SU-DHL-6 (cell line): ENCODE results near the gene NPAS1.
"Not testable (repeated sequence)": the region's sequence is repeated elsewhere in the genome, so short reads cannot be mapped to it uniquely, and the experiment has no call there.

Experiments
- EZH2phosphoT487 ChIP-seq: fragments of 200-600 bp; sonication (generic), shearing (Covaris generic); conservative IDR thresholded peaks from 2 replicates; pipeline ENCODE4 v1.6.1; 2018; ENCODE audit warnings: mild to moderate bottlenecking, antibody characterized with exemption, low read length, moderate library complexity, mixed read lengths
- TF ChIP-seq, protein P1 (sequence below): fragments of 200-600 bp; sonication (generic); IDR thresholded peaks from one replicate; pipeline ENCODE4 v1.5.1; 2017; ENCODE audit warnings: antibody characterized with exemption, mild to moderate bottlenecking, low read length, moderate library complexity; ENCODE audit not compliant: insufficient read depth, poor library complexity, severe bottlenecking

DNA sequence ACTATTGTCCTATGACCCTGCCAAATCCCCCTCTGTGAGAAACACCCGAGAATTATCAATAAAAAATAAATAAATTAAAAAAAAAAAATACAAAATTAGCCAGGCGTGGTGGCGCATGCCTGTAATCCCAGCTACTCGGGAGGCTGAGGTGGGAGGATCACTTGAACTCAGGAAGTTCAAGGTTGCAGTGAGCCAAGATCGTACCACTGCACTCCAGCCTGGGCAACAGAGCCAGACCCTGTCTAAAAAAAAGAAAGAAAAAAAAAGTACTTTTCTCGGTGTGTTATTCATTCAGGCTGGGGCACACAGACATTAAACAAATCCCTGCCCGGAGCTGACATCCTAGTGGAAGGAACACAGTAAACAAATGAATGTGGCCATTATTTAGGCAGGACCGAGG is 9.1 kb upstream of the NPAS1 start:
- TF ChIP-seq, protein P1, sequence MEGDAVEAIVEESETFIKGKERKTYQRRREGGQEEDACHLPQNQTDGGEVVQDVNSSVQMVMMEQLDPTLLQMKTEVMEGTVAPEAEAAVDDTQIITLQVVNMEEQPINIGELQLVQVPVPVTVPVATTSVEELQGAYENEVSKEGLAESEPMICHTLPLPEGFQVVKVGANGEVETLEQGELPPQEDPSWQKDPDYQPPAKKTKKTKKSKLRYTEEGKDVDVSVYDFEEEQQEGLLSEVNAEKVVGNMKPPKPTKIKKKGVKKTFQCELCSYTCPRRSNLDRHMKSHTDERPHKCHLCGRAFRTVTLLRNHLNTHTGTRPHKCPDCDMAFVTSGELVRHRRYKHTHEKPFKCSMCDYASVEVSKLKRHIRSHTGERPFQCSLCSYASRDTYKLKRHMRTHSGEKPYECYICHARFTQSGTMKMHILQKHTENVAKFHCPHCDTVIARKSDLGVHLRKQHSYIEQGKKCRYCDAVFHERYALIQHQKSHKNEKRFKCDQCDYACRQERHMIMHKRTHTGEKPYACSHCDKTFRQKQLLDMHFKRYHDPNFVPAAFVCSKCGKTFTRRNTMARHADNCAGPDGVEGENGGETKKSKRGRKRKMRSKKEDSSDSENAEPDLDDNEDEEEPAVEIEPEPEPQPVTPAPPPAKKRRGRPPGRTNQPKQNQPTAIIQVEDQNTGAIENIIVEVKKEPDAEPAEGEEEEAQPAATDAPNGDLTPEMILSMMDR = not testable (repeated sequence)
- not testable (repeated sequence) for TF ChIP-seq EZH2phosphoT487
